ENCODE data around the gene SHKBP1.

DNA sequence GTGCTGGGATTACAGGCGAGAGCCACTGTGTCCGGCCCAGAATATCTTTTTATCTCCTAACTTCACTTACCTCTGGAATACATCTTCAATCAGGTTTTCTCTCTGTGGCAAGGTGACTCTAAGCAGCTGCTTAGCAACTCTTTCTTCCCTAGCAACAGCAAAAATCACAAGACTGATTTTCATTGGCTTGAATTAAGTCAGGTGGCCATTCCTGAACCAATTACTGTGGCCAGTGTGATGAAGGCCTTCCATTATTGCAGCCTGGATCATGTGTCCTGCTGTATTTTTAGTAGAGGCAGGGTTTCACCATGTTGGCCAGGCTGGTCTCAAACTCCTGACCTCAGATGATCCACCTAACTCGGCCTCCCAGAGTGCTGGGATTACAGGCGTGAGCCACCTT is 15.5 kb downstream of the SHKBP1 start:
- TF ChIP-seq, protein P1, sequence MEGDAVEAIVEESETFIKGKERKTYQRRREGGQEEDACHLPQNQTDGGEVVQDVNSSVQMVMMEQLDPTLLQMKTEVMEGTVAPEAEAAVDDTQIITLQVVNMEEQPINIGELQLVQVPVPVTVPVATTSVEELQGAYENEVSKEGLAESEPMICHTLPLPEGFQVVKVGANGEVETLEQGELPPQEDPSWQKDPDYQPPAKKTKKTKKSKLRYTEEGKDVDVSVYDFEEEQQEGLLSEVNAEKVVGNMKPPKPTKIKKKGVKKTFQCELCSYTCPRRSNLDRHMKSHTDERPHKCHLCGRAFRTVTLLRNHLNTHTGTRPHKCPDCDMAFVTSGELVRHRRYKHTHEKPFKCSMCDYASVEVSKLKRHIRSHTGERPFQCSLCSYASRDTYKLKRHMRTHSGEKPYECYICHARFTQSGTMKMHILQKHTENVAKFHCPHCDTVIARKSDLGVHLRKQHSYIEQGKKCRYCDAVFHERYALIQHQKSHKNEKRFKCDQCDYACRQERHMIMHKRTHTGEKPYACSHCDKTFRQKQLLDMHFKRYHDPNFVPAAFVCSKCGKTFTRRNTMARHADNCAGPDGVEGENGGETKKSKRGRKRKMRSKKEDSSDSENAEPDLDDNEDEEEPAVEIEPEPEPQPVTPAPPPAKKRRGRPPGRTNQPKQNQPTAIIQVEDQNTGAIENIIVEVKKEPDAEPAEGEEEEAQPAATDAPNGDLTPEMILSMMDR (IDR thresholded peaks at IDR 0.05), result no peak
- no peak for TF ChIP-seq POLR2A (IDR thresholded peaks at IDR 0.05)
